Endothelial cell of umbilical vein (primary cell): ENCODE measurements around the gene P2RY1. TPM values are rescaled to one million over a fixed set of nuclear protein-coding genes. Genes with fewer than 3 reads are reported as not detected.
"Not testable (repeated sequence)": the region's sequence is repeated elsewhere in the genome, so short reads cannot be mapped to it uniquely, and the experiment has no call there.

Experiments
- BruUV-seq: library from RNA; stranded (reverse); fragments of 400-500 nt; replicated peaks from 2 replicates; lab custom pipeline; 2021; lab: Mats Ljungman, UMichigan
- CTCF ChIA-PET: fragments of 300-600, 350-600 bp; sonication (Branson Sonifier 250); formaldehyde crosslinking; loops from one replicate; lab custom pipeline; 2021; ENCODE audit warnings: antibody characterized with exemption, inconsistent platforms; lab: Charles Lee
- POLR2A ChIA-PET: fragments of 300-600, 350-600 bp; sonication (Branson Sonifier 250); formaldehyde crosslinking; loops from one replicate; lab custom pipeline; 2021; ENCODE audit warnings: antibody characterized with exemption, inconsistent platforms; lab: Charles Lee
- DNase-seq: peaks from one replicate; pipeline ENCODE4 v3.0.0-alpha.2; 2011; ENCODE audit warnings: low read depth, low spot score
- FAIRE-seq: peaks from 2 replicates; lab custom pipeline; 2011; peaks lifted over from hg19 to GRCh38; lab: Jason Lieb, UNC
- H2AFZ ChIP-seq: 2 replicates; pipeline ENCODE4 v1.6.0; 2012; ENCODE audit warnings: low read depth, low read length, control low read depth, inconsistent platforms
- H3K27ac ChIP-seq: 2 replicates; pipeline ENCODE4 v1.5.1; 2011; ENCODE audit warnings: low read depth, mild to moderate bottlenecking, control low read depth, low read length, moderate library complexity; ENCODE audit not compliant: insufficient read depth
- H3K27me3 ChIP-seq, 2 experiments: 2 replicates each; pipeline versions ENCODE4 v1.6.0 to v1.6.1; 2011; ENCODE audit warnings: low read length in 2 of 2, mixed read lengths in 1 of 2; ENCODE audit not compliant: control insufficient read depth in 2 of 2, insufficient read depth in 2 of 2
- H3K36me3 ChIP-seq, 2 experiments: 2 replicates in 1 of 2; 3 replicates in 1 of 2; pipeline ENCODE4 v1.5.1; 2011; ENCODE audit warnings: low read length in 2 of 2, mild to moderate bottlenecking in 1 of 2, moderate library complexity in 1 of 2; ENCODE audit not compliant: control insufficient read depth in 2 of 2, insufficient read depth in 2 of 2; ENCODE audit errors: extremely low read depth in 1 of 2
- H3K4me1 ChIP-seq: 3 replicates; pipeline ENCODE4 v1.5.1; 2011; ENCODE audit warnings: mild to moderate bottlenecking, low read length; ENCODE audit not compliant: control insufficient read depth, insufficient read depth; ENCODE audit errors: extremely low read depth
- H3K4me2 ChIP-seq: 2 replicates; pipeline ENCODE4 v1.6.1; 2011; ENCODE audit warnings: low read length, control low read depth, mixed read lengths; ENCODE audit not compliant: insufficient read depth
- H3K4me3 ChIP-seq, 3 experiments: fragments of 200-600 bp in 1 of 3; sonication (generic), shearing (Covaris generic) in 1 of 3; replicated peaks in 1 of 3; 2 replicates each; pipeline ENCODE4 v1.5.1; 2011 to 2016; ENCODE audit warnings: control low read depth in 3 of 3, low read length in 3 of 3, mild to moderate bottlenecking in 2 of 3, inconsistent platforms in 1 of 3, low read depth in 1 of 3, moderate library complexity in 1 of 3; ENCODE audit not compliant: insufficient read depth in 1 of 3
- H3K79me2 ChIP-seq: 2 replicates; pipeline ENCODE4 v1.6.0; 2012; ENCODE audit warnings: low read length, inconsistent platforms; ENCODE audit not compliant: control insufficient read depth, insufficient read depth
- H3K9ac ChIP-seq: replicated peaks from 2 replicates; pipeline ENCODE3; 2011; ENCODE audit warnings: low read length, control low read depth; ENCODE audit not compliant: insufficient read depth; ENCODE audit errors: extremely low read depth
- H3K9me1 ChIP-seq: replicated peaks from 3 replicates; pipeline ENCODE4 v1.6.0; 2011; ENCODE audit warnings: mild to moderate bottlenecking, low read length; ENCODE audit not compliant: control insufficient read depth, insufficient read depth; ENCODE audit errors: extremely low read depth
- H3K9me3 ChIP-seq: replicated peaks from 2 replicates; pipeline ENCODE4 v1.5.1; 2012; ENCODE audit warnings: low read length, inconsistent platforms; ENCODE audit not compliant: control insufficient read depth, insufficient read depth
- H4K20me1 ChIP-seq: replicated peaks from 2 replicates; pipeline ENCODE3; 2011; ENCODE audit warnings: mild to moderate bottlenecking, low read length; ENCODE audit not compliant: control insufficient read depth, insufficient read depth; ENCODE audit errors: extremely low read depth
- dilution Hi-C: fragments of 300-500 bp; cut with MboI; formaldehyde crosslinking; loops from one replicate; pipeline ENCODE4 v1.15.0; 2019; ENCODE audit warnings: low sequenced_read_pairs; ENCODE audit not compliant: extremely low pct_ligation_motif_present
- intact Hi-C: fragments of 100-400 bp; cut with micrococcal nuclease; formaldehyde crosslinking; loops from one replicate; pipeline ENCODE4 v1.10.0; 2022
- polyA plus RNA-seq, 4 experiments: library from polyadenylated mRNA; depleted of rRNA in 3 of 4; stranded (reverse) in 3 of 4; unstranded in 1 of 4; fragments of >200 nt; gene quantifications; 2 replicates each; pipeline versions ENCODE4 v1.2.1 to v1.2.3, GENCODE V29; 2011 to 2012; ENCODE audit warnings: missing spikeins in 1 of 4
- total RNA-seq: library from RNA; stranded (reverse); gene quantifications from 2 replicates; pipeline ENCODE4 v1.2.3, GENCODE V29; 2021

P2RY1 gene
- total and polyA plus RNA-seq, 2 donors (not counting 3 experiments of a cell fraction or from before 2014, with no cell fraction given) = 0.81 to 1.7 TPM

GRCh38 chr3:152846572-152847202, 11.8 kb downstream of the P2RY1 start:
- H3K4me1 ChIP-seq, H3K27me3 ChIP-seq, DNase-seq, H3K9me1 ChIP-seq, H3K4me2 ChIP-seq, H3K79me2 ChIP-seq, H3K36me3 ChIP-seq, FAIRE-seq, H4K20me1 ChIP-seq, H3K4me3 ChIP-seq, H3K27ac ChIP-seq, dilution Hi-C loops, intact Hi-C loops, BruUV-seq, POLR2A ChIA-PET, CTCF ChIA-PET, H2AFZ ChIP-seq, H3K9me3 ChIP-seq, H3K9ac ChIP-seq: not testable (repeated sequence)

GRCh38 chr3:152847599-152847998, 12.7 kb downstream of the P2RY1 start:
- H3K27me3 ChIP-seq, intact Hi-C loops, H3K79me2 ChIP-seq, FAIRE-seq, DNase-seq, BruUV-seq, POLR2A ChIA-PET, H3K9me3 ChIP-seq, H3K4me1 ChIP-seq, H3K4me3 ChIP-seq, H4K20me1 ChIP-seq, H3K9ac ChIP-seq, H3K36me3 ChIP-seq, CTCF ChIA-PET, dilution Hi-C loops, H3K4me2 ChIP-seq, H3K9me1 ChIP-seq, H3K27ac ChIP-seq, H2AFZ ChIP-seq: not testable (repeated sequence)
